Activated CD8-positive, alpha-beta memory T cell treated with anti-CD3 and anti-CD28 coated beads, Interleukin-2, amount 50 U/mL, for 4 hours (primary cell): ENCODE results near the gene ABR.
"Not testable (repeated sequence)": the region's sequence is repeated elsewhere in the genome, so short reads cannot be mapped to it uniquely, and the experiment has no call there.

ENCODE experiments used
- DNase-seq: peaks from one replicate; pipeline ENCODE4 v3.0.0-alpha.2; 2020

The ABR gene

DNA sequence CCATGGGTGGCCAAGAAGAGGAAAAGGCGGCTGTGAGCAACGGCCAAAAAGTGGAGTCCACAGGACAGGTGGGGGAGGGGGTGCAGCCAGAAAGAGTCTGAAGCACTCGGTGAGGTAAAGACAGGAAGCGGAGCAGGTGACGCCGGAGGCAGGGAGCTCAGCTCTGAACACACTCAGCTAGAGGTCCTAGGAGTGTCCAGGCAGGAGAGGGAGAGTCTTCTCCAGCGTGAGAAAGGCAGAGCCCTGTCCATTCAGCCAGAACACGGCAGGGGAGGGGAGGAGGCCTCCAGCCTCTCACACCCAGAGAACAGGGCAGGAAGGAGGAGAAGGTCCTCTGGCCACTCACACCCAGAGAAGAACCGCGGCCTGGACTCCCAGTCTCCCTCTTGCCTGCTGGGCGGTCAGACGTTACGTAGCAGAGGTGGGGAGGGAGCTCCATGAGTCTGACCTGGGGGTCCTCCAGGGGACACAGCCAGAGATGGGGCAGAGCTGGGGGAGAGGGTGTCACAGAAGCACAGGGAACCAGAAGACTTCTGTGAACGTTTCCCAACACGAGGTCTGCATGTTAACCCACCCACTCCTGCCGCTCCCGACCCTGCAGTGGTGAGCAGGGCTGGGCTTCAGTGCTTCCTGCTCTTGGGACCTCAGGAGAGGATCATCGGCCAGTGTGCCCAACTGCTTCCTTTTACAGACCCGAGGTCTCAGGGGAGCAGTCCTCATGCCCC, 89.2 kb downstream of the ABR start:
- no peak for DNase-seq

DNA sequence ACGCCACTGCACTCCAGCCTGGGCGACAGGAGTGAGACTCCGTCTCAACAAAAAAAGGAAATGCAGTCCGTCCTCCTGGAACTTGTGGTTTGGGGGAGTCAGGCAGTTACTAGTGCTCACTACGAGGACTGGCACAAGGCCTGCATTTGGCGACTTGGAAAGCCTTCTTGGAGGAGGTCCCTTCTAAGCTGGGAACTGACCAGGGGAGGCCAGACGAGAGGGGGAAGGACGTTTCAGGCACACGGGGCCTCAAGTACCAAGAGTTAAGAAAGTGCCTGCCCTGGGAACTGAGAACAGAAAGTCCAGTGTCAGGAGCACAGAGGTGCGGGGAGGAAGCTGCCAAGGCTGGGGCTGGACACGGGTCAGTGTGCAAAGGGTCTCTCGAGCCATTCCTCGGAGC, 89.9 kb downstream of the ABR start:
- DNase-seq = no peak

GRCh38 chr17:1087381-1088241, 92.2 kb downstream of the ABR start:
- DNase-seq = no peak

GRCh38 chr17:1083451-1084187, 96.2 kb downstream of the ABR start:
- no peak for DNase-seq

GRCh38 chr17:1082579-1082978, 97.2 kb downstream of the ABR start:
- no peak for DNase-seq

GRCh38 chr17:1078831-1079561, 100.8 kb downstream of the ABR start:
- no peak for DNase-seq

DNA sequence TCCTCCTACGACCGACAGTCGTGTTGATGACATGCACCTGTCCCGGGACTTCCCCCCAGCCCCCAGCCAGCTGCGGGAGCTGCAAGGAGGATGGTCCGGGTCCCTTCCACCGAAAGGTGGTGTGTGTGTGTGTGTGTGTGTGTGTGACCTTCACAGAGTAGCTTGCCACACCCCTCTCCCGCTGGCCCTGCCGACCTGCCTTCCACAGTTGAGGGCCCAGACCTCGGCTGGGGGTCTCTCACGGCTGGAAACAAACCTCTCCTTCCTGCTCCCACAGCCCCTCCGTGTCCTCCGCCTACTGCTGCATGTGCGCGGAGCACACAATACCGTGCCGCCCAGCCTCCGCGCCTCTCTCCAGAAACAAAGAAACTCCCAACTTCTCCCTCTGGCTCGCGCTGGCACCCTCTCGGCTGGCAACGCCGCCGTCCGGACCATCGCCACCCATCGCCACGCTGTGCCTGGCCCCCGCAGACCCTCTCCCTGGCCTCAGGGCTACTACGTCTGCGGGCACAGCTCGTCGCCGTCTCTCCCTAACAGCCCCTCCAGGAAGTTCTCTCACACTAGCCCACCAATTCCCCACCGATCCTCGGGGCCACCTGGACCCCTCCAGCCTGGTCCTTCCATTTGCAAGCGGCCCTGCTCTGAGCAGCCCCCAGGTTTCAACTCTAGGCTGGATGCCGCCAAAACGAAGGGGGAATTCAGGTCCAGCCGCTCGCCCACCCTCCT, 101.6 kb downstream of the ABR start:
- DNase-seq = no peak

DNA sequence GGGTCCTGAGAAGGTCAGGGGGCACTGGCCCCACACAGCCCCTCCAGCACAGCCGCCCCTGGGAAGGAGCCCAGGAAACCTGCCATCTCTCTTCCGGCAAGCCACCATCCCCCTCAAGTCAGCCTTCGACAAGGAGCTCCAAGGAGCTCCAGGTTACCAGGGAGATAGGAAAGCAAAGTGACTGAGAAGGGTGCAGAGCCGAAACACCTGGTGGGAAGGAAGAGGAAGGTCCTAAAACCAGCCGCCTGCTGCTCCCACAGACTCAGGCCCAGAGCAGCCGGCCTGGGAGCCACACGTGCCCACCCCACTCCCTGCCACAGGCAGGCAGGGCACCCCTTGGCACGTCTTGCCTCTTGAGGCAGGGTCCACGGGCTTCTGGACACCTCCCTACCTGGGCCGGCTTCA, 102.2 kb downstream of the ABR start:
- DNase-seq = no peak

- DNase-seq = no peak
Observed at GRCh38 chr17:1076982-1077302, 102.8 kb downstream of the ABR start.

DNA sequence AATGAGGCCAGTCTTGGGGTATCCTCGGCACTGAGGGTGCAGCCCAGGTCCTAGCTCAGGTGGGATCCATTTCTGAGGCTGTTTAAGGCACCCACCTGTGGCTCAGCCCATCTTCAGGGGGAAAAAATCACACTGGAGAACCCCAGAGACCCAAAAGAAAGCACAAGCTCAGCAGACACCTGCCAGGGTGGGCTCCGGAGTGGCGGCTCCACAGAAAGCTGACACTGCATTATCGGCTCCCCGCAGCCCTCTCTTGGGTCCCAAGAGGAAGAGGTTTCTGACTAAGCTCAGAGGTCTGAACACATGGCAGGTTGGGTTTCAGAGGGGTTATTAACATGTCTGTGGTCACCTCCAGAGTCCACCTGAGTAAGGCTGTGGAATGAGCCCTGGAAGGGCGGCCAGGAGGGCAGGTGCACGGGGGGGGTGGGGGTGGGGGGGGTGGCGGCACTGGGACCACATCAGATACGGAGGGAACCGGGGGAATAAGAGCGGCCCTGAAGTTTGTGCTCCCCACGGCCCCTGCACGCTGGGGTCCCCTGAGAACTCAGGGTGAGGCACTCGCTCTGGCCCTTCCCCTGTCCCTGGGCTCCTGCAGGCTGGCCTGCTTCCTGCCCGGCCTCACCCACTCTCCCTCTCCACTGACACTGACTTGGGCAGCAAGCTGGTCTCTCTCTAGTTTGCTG, 103.3 kb downstream of the ABR start:
- no peak for DNase-seq

- no peak for DNase-seq
Observed at GRCh38 chr17:1074886-1075605, 104.7 kb downstream of the ABR start.

DNA sequence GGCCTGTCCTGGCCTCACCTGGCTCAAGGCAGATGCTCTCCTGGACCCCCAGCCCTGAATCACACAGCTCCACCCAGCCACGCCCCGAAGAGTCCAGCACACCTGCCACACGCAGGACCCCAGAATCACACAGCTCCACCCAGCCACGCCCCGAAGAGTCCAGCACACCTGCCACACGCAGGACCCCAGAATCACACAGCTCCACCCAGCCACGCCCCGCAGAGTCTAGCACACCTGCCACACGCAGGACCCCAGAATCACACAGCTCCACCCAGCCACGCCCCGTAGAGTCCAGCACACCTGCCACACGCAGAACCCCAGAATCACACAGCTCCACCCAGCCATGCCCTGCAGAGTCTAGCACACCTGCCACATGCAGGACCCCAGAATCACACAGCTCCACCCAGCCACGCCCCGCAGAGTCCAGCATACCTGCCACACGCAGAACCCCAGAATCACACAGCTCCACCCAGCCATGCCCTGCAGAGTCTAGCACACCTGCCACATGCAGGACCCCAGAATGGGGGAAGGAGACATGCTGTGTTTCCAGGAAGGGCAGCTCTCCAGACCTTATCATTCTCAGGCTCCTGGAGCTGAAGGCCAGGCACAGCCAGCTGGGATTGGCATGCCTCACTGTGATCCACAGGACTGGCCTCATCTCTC, 105.7 kb downstream of the ABR start:
- DNase-seq = not testable (repeated sequence)

DNA sequence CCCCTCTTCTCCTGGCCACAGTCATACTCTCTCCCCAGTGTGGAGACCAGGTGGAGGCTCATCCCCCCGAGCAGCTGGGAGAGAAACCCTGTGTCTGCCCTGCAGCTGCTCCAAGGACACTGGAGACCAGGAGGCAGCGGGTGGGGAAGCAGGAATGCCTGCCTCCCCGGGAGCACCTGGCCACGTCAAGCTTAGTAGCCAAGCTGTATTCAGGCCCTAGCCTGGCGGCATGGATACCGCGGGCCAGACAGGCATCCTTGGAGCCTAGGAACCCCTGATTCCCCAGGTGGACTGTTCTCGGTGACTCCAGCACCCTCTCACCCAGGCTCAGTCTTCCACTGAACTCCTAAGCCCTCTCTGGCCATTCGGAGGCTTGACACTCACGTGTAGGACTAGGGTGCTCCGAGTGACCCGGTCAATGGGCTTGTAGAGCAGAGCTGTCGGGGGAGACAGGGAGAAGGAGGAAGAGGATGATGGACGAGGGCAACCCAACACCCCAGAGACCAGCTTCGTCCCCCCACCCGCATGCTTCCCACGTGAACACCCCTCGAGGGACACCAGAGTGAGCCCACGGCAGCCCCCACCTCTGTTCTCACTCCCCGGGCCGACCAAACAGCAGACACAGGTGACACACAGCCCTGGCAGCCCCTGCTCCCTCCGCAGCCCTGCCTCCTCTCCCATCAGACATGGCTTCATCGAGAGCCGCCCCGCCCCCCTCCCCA, 106.4 kb downstream of the ABR start:
- no peak for DNase-seq

GRCh38 chr17:1072551-1072961, 107.2 kb downstream of the ABR start:
- no peak for DNase-seq

DNA sequence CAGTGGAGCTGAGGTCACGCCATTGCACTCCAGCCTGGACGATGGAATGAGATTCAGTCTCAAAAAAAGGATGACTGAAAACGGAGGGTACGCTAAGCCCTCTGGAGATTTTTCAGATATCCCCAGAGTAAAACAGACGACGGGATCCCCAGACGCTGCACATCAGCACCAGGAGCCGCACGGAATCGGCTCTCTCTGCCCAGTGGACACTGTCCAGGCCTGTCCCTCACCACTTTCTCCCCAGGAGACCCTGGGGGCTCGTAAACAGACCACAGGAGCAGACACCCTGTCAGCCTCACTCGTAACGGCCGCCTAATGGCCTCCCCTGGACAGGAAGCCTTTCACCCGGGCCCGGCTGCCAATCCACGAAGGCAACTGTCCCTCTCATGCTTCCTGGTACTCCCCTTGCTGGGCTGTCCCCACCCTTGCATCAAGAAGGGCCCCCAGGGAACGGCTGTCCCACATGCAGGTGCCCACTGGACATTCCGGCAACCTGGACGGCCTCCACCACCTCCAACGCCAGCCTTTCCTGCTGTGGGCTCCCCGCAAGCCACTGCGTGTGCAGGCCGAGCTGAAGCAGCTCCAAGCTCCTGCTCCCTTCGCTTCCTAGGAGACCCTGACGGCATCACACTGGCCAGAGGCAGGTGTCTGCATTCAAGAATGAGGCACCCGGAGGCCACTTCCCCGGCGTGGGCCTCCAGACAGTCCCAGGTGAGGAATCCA, 108.5 kb downstream of the ABR start:
- no peak for DNase-seq

DNA sequence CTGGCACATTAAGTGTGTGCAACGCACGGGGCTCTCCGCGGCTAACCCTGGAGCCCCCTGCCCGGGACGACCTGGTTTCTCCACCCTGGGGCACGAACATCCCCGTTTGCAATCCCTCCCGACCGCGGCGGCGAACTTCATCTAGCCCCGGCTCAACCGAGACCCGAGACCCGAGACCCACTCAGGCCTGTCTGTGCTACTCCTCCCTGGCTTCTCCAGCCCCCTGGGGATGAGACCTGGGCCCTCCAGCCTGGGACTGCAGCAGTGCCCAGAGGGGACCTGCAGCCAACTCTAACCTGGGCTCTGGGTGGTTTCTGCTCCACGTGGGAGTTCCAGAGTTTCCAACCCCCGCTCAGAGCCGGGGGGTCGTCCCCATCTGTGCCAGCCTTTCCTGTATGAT, 109.4 kb downstream of the ABR start:
- DNase-seq = no peak

DNA sequence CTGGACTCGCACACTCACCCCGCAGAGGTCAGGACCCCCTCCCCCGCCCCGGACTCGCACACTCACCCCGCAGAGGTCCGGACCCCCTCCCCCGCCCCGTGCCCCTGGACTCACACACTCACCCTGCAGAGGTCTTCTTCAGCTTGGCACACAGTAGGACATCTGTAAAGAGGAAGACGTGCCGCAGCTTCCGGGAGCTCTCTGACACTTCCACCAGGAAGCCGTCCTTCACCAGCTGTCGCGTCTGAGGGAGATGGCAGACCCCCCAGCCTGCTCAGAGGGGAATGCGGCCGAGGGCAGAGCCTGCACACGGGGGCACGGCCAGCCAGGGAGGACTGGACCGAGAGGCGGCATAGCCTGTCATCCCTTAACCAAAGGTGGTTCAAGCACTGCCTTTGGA, 109.9 kb downstream of the ABR start:
- DNase-seq = no peak

GRCh38 chr17:1068356-1068755, 111.4 kb downstream of the ABR start:
- DNase-seq = no peak
